Measurements from ENCODE around the gene TMC8. TPM values are rescaled to one million over a fixed set of nuclear protein-coding genes. Genes with fewer than 3 reads are reported as not detected.
"Not testable (repeated sequence)": the region's sequence is repeated elsewhere in the genome, so short reads cannot be mapped to it uniquely, and the experiment has no call there.

TMC8 gene
- total RNA-seq, 1 donor from 2014 or later = under 0.01 TPM

DNA sequence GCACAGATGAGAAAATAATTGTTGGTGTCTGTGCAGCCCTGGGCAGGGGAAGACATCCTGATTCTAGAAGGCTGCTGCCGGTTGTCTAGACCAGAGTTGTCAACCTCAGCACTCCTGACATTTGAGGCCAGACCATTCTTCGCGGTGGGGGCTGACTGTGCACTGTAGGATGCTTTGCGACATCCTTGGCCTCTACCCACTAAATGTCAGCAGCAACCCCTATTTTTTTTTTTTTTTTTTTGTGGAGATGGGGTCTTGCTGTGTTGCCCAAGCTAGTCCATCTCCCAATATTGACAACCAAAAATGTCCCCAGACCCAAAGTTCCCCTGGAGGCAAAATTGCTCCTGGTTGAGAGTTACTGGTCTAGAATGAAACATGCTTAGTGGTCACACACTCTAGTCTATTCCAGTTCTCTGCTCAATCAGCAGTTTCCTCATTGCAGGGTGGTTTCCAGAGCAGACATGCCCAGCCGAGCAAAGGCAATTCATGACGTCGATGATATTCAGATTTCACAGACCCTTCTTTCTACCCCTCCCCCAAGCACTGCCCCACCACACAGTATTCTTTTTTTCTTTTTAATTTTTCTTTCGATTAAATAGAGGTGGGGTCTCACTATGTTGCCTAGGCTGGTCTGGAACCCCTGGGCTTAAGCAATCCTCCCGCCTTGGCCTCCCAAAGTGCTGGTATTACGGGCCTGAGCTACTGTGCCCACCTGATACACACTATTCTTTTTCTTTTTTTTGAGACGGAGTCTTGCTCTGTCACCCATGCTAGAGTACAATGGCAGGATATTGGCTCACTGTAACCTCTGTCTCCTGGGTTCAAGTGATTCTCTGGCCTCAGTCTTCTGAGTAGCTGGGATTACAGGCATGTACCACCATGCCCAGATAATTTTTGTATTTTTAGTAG, 24.6 kb downstream of the TMC8 start:
- no peak for DNase-seq (ENCODE audit: low read depth, low spot score)

DNA sequence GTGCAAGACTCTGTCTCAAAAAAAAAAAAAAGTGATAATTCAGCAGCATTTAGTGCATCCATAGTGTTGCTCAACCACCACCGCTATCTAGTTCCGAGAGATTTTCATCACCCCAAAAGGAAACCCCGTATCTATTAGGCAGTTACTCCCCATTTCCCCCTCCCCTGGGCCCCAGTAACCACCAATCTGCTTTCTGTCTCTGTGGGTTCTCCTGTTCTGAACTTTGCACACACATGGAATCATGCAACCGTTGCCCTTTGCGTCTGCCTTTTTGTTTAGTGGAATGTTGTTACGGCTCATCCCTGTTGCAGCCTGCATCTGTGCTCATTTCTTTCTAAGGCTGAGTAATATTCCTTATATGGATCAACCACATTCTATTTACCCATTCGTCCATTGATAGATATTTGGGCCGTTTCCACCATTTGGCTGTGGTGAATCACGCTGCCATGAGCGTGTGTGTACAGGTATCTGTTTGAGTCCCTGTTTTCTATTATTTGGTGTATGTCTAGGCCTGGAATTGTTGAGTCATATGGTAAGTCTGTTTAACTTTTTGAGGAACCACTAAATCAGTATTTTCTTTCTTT, 29.1 kb downstream of the TMC8 start:
- DNase-seq (ENCODE audit: low read depth, low spot score) = no peak

DNA sequence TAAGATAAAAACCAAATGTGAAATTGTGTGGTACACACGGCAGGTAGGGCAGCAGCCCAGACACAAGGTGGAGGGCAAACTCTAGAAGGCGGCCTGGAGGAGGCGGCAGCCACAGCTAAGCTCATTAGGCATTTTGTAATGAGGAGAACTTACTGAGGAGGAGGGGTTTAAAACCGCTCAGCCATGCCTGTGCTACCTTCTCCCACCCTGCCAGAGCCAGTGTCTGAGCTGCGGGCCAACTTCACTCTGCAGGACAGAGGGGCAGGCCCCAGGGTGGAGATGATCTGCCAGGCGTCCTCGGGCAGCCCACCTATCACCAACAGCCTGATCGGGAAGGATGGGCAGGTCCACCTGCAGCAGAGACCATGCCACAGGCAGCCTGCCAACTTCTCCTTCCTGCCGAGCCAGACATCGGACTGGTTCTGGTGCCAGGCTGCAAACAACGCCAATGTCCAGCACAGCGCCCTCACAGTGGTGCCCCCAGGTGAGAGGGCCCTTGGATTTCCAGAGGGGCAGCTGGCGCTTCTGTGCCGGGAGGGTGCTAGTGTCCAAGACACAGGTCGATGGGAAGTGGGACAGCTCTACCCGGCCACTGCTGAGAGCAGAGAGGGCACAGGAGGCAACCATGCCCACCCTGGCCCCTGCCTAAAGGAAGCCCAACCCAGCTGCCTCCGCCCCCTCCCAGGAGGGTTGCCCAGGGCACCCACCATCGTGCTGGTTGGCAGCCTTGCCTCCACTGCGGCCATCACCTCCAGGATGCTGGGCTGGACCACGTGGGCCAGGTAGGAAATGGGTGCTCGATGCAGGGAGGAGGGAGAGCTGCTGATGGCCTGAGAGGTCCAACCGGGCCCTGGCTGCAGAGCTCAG, 33.5 kb downstream of the TMC8 start:
- no peak for DNase-seq (ENCODE audit: low read depth, low spot score)

DNA sequence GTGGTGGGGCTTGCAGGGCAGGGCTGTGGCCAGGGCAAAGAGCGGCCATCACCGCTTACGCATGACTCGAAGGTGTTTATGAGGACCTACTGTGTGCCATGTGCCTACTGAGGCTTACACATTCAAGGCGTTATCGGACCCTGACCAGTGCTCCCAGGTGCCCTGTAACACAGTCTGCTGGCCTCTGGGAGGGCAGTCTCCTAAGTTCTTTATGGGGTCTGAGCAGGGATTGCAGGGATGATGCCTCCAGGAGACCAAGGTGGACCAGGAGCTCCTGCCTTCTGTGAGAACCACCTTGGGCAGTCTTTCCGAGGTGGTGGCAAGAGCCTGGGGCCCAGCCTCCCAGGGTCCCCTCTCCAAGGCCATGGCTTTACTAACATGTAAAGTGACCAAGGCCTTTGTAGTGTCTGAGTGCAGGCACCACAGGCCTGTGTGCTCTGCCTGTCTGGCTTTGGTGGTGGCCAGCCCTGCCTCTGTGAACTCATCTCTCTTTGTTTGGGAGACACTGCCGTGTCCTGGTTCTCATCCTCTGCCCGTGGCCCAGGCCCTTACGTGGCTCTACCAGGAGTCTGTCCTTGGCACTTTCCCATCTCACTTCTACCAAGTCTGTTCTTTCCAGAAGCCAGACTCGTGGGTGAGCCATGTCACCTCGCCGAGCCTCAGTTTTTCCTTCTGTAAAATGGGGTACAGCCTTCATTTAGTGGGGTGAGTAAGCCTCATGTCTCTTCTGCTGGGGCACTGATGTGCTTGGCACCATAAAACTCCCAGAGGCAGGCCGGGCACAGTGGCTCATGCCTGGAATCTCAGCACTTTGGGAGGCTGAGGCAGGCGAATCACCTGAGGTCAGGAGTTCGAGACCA, 34.4 kb downstream of the TMC8 start:
- DNase-seq (ENCODE audit: low read depth, low spot score) = no peak

DNA sequence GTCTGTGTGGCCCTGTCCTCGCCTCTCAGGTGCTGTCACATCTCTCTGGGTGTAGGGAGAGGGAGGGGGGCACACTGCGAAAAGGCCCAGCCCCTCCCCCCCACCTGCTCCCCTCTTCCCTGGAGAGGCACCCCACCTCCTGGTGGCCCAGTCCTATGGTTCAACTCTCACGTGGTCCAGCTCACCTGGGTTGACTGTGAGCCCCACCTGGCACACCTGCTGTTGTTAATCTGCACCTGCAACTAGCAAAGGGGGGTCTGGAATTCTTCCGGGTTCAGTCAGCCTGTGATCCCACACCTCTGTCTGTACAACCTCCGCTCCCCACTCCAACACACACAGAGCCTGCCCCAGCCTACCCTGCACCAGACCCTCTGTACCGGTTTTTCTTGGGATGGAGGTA, 35.8 kb downstream of the TMC8 start:
- no peak for DNase-seq (ENCODE audit: low read depth, low spot score)

DNA sequence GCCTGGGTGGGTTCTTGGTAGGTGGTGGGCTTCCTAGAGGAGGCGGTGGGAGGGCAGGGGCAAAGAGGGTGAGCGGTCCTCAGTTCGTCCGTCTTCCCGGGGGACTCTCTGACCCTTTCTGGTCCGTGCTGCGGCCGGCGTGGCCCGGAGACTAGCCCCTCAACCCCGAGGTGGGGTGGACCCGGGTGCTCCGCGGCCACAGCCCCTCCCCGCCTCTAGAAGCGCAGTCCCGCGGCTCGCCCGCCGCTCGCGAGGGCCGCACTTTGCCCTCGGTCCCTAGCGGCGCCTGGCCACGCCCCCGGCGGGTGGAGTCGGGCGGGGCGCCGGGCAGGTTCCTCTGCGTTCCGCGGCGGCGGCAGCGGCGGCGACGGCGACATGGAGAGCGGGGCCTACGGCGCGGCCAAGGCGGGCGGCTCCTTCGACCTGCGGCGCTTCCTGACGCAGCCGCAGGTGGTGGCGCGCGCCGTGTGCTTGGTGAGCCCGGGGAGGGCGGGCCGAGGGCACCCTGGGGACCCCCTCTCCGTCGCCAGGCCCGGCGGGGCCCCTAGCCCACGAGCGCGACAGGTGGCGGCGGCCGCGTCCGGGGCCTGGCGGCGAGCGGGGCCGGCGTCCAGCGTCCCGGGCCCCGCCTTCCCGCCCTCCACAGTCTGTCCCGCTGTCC, 37.8 kb downstream of the TMC8 start, which contains the start of gene SYNGR2:
SYNGR2 (plus strand) TSS at position 340 of the 661 bp plus-strand sequence; CDS start at position 376, 36 bp downstream.
- DNase-seq (ENCODE audit: low read depth, low spot score) = no peak

DNA sequence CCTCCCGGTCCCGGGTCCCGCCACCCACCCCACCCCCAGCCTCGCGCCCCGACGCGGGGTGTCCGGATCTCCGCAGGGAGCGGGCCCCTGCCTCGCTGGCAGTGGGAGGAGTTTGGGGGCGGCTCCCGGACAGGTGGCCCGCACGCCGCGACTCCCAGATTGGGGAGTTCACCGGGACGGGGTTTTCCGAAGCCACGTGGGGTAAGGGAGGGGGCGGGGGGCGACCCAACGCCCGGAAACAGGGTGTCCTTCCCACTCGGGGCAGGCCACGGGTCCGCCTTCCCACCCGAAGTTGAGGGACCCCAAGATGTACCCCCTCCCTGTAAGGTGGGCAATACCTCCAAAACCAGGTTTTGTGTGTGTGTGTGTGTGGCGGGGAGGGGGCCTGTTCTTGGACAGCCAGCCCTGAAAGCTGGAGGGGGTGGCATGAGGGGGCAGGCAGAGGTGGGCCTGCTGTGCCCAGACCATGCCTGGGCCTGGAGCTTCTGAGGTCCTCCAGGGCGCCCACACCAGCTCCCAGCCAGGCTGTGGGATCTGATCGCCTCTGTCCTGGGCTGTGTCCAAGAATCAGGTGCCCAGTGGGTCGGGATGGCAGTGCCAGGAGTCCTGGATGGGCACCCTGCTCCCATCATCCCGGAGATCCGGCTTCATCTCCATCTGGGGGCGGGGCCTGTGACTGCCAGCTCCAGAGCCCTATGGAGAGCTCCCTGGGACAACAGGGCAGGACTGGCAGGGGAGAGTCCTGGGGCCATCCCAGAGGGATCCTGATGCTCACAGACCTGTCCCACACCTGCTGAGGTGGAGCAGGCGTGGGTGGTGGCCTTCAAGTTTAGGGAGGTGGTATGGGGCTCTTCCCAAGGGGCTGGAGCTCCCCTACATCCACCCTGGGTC, 38.6 kb downstream of the TMC8 start:
- DNase-seq (ENCODE audit: low read depth, low spot score) = no peak

DNA sequence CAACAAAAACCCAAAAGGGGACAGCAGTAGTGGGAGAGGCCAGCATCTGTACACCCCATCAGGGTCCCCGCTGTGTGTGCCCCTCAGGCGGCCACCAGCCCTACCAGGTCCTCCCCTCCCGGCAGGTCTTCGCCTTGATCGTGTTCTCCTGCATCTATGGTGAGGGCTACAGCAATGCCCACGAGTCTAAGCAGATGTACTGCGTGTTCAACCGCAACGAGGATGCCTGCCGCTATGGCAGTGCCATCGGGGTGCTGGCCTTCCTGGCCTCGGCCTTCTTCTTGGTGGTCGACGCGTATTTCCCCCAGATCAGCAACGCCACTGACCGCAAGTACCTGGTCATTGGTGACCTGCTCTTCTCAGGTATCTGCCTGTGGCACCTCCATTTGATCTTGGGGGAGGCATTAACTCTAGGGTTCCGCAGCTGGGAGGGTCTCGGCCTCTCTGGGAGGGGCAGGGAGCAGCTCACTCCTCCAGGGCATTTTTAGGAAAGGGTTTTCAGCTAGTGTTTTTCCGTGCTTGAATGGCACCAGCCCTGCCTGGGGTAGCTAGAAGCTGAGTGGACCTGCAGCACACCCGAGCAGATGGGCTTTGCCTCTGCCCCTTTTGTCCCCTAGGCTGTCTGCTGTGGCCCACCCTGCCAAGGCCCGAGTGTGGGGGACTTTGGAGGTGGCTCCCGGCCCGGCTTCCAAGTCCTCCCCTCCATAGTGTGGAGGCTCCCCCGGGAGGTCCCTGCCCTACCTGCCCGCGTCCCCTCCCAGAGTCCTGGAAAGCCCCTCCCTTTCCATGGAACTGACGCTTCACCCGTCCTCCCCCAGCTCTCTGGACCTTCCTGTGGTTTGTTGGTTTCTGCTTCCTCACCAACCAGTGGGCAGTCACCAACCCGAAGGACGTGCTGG, 40.4 kb downstream of the TMC8 start:
- DNase-seq (ENCODE audit: low read depth, low spot score) = no peak

DNA sequence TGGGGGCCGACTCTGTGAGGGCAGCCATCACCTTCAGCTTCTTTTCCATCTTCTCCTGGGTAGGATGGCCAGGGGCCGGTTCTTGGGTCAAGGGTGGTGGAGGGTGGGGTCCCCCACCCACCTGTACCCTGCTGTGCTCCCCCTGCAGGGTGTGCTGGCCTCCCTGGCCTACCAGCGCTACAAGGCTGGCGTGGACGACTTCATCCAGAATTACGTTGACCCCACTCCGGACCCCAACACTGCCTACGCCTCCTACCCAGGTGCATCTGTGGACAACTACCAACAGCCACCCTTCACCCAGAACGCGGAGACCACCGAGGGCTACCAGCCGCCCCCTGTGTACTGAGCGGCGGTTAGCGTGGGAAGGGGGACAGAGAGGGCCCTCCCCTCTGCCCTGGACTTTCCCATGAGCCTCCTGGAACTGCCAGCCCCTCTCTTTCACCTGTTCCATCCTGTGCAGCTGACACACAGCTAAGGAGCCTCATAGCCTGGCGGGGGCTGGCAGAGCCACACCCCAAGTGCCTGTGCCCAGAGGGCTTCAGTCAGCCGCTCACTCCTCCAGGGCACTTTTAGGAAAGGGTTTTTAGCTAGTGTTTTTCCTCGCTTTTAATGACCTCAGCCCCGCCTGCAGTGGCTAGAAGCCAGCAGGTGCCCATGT, 41.1 kb downstream of the TMC8 start:
- DNase-seq (ENCODE audit: low read depth, low spot score) = not testable (repeated sequence)

DNA sequence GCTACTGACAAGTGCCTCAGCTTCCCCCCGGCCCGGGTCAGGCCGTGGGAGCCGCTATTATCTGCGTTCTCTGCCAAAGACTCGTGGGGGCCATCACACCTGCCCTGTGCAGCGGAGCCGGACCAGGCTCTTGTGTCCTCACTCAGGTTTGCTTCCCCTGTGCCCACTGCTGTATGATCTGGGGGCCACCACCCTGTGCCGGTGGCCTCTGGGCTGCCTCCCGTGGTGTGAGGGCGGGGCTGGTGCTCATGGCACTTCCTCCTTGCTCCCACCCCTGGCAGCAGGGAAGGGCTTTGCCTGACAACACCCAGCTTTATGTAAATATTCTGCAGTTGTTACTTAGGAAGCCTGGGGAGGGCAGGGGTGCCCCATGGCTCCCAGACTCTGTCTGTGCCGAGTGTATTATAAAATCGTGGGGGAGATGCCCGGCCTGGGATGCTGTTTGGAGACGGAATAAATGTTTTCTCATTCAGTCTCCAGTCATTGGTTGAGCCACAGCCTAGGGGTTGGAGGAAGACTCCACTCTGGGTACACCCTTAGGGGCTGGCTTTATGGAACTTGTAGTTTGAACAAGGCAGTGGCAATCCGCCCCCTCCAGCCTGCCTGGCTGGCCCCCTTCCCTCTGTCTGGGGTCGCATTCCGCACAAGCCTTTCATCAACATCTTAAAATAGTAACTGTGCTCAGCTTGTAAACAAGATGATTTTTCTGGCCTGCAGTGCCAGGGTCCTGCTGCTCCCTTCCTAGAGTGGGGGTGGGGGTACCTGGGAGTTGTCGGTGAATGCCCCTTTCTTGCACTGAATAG, 41.9 kb downstream of the TMC8 start:
- DNase-seq (ENCODE audit: low read depth, low spot score) = no peak

DNA sequence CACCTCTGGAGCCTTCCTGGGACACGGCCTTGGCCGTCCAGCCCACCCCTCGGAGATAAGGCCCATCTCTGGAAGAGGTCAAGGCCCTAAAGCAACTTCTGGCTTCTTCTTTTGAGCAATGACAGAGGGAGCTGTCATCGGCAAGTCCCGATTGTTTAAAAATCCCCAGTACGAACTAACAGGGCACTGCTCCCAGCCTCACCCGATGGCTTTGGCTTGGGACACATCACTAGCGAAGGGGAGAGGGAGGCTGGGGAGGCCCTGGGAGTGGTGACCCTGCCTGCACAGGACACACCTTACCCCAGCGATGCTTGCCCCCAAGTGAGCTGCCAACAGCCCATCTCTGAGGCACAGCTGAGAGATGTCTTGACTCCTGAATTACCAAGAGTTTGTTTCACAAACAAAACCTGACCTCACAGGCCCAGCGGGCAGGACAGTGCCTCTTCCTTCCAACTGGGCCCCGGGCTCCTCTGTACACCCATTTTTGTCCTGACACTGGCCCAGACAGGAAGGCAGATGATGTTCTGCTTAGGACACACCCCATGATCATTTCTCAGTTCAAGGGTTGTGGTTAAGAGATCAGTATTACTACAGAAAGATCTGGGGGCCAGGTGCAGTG, 42.6 kb downstream of the TMC8 start:
- DNase-seq (ENCODE audit: low read depth, low spot score) = no peak

DNA sequence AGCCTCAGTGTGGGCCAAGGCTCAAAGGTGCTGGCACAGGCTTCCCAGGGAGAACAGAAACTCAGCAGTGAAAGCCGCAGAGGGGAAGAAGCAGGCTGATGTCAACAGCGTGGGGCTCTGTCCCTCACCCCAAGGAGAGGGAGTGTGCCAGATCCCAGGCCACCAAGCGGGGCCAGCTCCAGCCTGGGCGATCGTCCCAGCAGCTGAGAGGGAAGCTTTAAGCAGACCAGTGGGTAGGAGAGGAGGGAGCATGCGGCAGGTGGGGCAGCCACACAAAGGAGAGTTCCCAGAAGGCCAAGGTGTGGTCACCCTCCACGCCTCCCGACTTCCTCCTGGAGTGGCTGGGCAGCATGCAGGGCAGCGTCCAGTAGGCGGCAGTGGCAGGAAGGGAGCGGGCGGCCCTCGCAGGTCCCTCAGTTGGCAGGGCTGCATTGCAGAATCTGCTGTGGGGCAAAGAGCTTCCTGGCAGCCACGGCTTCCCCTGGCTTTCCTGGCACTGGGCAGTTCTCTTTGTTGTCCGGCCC, 43.8 kb downstream of the TMC8 start:
- peak; percentile 47 for DNase-seq (ENCODE audit: low read depth, low spot score)

DNA sequence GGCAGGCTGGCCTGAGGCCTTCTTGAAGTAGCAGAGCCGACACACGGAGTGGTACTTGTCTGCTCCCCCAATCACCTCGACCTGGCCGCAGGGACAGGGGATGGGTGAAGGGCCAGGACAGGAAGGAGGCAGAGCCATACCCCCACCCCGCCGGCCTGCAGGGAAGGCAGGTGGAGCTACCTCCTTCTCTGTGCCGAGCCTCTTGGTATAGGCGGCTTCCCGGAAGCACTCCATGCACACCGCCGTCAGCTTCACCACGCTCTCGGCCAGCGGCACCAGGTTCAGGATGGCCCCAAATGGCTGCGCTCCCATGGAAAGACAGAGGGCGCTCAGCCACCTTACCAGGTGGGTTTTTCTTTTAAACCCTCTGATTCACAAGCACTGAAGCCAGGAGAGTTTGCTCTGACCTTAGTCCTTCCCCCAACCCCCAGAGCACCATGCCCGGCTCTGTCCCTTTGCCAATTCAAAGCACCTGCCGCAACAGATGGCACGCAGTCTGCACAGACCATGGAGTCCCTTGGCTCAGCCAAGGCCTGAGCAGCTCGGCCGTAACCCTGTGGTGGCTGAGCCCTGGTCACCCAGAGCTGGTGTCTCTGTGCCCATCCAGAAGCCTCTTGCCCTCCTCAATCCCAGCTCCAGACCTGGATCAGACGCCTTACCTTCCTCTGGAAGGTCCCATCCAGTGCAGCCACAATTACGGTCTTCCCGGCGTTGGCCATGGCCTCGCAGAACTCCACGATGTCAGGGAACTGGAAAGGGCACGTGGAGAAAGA, 44.5 kb downstream of the TMC8 start:
- no peak for DNase-seq (ENCODE audit: low read depth, low spot score)

DNA sequence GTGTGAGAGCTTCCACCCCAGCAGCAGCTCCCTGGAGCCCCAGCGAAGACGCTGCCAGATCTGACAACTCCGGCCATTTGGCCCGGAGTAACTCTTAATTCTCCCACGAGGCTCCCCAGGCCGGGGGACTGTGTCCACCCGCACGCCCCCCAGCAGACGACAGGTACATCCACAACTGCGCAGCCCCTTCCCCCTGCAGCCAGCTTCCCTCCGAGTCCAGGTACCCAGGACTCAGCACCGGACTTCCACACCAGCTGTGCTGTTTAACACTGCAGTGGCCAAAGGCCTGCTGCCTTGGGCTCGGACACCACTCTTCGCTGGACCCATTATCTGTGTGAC, 45.0 kb downstream of the TMC8 start:
- no peak for DNase-seq (ENCODE audit: low read depth, low spot score)

DNA sequence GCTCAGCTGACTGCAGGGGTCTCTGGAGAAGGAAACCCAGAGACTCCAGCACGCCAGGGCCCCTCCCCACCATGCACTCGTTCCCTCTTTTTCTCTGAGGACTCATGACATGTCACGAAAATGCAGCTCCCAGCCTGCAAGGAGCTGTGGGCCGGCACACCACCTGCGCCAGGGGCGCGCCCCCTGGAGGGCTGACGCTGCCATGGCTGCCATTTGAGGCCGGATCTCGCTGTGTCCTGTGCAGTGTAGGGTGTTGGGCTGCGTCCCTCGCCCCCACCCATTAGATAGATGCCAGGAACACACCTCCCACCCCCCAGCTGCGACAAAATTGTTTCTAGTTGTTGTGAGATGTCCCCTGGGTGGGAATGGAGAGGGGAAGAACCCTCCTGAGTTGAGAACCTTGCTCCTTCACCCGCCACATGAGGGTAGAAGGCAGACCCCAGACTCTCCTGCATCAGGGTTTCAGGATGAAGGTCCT, 46.0 kb downstream of the TMC8 start:
- DNase-seq (ENCODE audit: low read depth, low spot score) = no peak

Data from pulmonary artery endothelial cell (primary cell).